Mesenchymal stem cell (in vitro differentiated cells and primary cell): ENCODE data around the gene CARD10.

Source experiments
- DNase-seq: peaks from one replicate; pipeline ENCODE4 v3.0.0-alpha.2; 2013
- H2AFZ ChIP-seq: one replicate; pipeline ENCODE4 v1.6.1; 2013; ENCODE audit warnings: low read depth, mild to moderate bottlenecking, control low read depth, inconsistent platforms, low read length, moderate library complexity
- H2AK5ac ChIP-seq: 2 replicates; pipeline ENCODE4 v1.6.1; 2013; ENCODE audit warnings: low read length, moderate library complexity, mild to moderate bottlenecking, inconsistent platforms; ENCODE audit not compliant: severe bottlenecking
- H2BK120ac ChIP-seq: one replicate; pipeline ENCODE4 v1.6.1; 2013; ENCODE audit warnings: low read depth, mild to moderate bottlenecking, inconsistent platforms, low read length, moderate library complexity
- H2BK12ac ChIP-seq, 2 experiments: one replicate each; pipeline ENCODE4 v1.6.1; 2013; ENCODE audit warnings: inconsistent platforms in 2 of 2, low read length in 2 of 2, mild to moderate bottlenecking in 2 of 2, moderate library complexity in 2 of 2, control low read depth in 1 of 2
- H2BK15ac ChIP-seq: one replicate; pipeline ENCODE4 v1.6.1; 2013; ENCODE audit warnings: mild to moderate bottlenecking, low read depth, inconsistent platforms; ENCODE audit not compliant: poor library complexity, severe bottlenecking
- H2BK5ac ChIP-seq: 2 replicates; pipeline ENCODE4 v1.6.1; 2013; ENCODE audit warnings: low read depth, mild to moderate bottlenecking, low read length, control low read depth, inconsistent platforms; ENCODE audit not compliant: poor library complexity, severe bottlenecking
- H3K14ac ChIP-seq, 2 experiments: one replicate each; pipeline ENCODE4 v1.6.1; 2013; ENCODE audit warnings: inconsistent platforms in 2 of 2, low read length in 2 of 2, control low read depth in 1 of 2, mild to moderate bottlenecking in 1 of 2, moderate library complexity in 1 of 2
- H3K18ac ChIP-seq, 2 experiments: one replicate each; pipeline ENCODE4 v1.6.1; 2013; ENCODE audit warnings: inconsistent platforms in 2 of 2, low read length in 2 of 2, control low read depth in 1 of 2, low read depth in 1 of 2, mild to moderate bottlenecking in 1 of 2
- H3K23ac ChIP-seq, 2 experiments: one replicate each; pipeline ENCODE4 v1.6.1; 2013; ENCODE audit warnings: inconsistent platforms in 2 of 2, low read length in 2 of 2, mild to moderate bottlenecking in 2 of 2, moderate library complexity in 2 of 2, control low read depth in 1 of 2
- H3K27ac ChIP-seq: 2 replicates; pipeline ENCODE4 v1.5.1; 2013; ENCODE audit warnings: mild to moderate bottlenecking, moderate library complexity, low read length, control low read depth, inconsistent platforms; ENCODE audit not compliant: poor library complexity, severe bottlenecking
- H3K27me3 ChIP-seq, 2 experiments: 2 replicates each; pipeline versions ENCODE4 v1.6.1 to v1.7.0; 2013; ENCODE audit warnings: low read length in 2 of 2, mild to moderate bottlenecking in 2 of 2, moderate library complexity in 2 of 2, control low read depth in 1 of 2, inconsistent platforms in 1 of 2; ENCODE audit not compliant: control insufficient read depth in 1 of 2, insufficient read depth in 1 of 2
- H3K36me3 ChIP-seq, 2 experiments: 2 replicates each; pipeline versions ENCODE4 v1.6.1 to v1.7.0; 2013; ENCODE audit warnings: low read length in 2 of 2, control low read depth in 1 of 2, inconsistent platforms in 1 of 2, low read depth in 1 of 2, mild to moderate bottlenecking in 1 of 2; ENCODE audit not compliant: insufficient read depth in 2 of 2, control insufficient read depth in 1 of 2
- H3K4ac ChIP-seq, 2 experiments: one replicate each; pipeline ENCODE4 v1.6.1; 2013; ENCODE audit warnings: inconsistent platforms in 2 of 2, low read length in 2 of 2, mild to moderate bottlenecking in 2 of 2, moderate library complexity in 2 of 2, control low read depth in 1 of 2, low read depth in 1 of 2
- H3K4me1 ChIP-seq: 2 replicates; pipeline ENCODE4 v1.6.1; 2013; ENCODE audit warnings: low read depth, low read length, control low read depth; ENCODE audit not compliant: control insufficient read depth, insufficient read depth
- H3K4me2 ChIP-seq: 2 replicates; pipeline ENCODE4 v1.6.1; 2013; ENCODE audit warnings: low read length, mild to moderate bottlenecking, inconsistent platforms; ENCODE audit not compliant: poor library complexity, severe bottlenecking
- H3K4me3 ChIP-seq, 2 experiments: 2 replicates each; pipeline versions ENCODE4 v1.5.1 to v1.7.0; 2013; ENCODE audit warnings: low read length in 2 of 2, mild to moderate bottlenecking in 2 of 2, control low read depth in 1 of 2, low read depth in 1 of 2; ENCODE audit not compliant: insufficient read depth in 1 of 2
- H3K79me1 ChIP-seq: replicated peaks from 2 replicates; pipeline ENCODE4 v1.6.1; 2013; ENCODE audit warnings: mild to moderate bottlenecking, control low read depth, low read length, inconsistent platforms; ENCODE audit not compliant: poor library complexity, severe bottlenecking
- H3K9ac ChIP-seq: 2 replicates; pipeline ENCODE4 v1.7.0; 2013; ENCODE audit warnings: mild to moderate bottlenecking, low read length, moderate library complexity
- H3K9me3 ChIP-seq: 2 replicates; pipeline ENCODE4 v1.7.0; 2013; ENCODE audit warnings: mild to moderate bottlenecking, low read length; ENCODE audit not compliant: control insufficient read depth
- H4K8ac ChIP-seq: one replicate; pipeline ENCODE4 v1.6.1; 2013; ENCODE audit warnings: inconsistent platforms, mild to moderate bottlenecking, low read length, moderate library complexity
- H4K91ac ChIP-seq: one replicate; pipeline ENCODE4 v1.6.1; 2013; ENCODE audit warnings: mild to moderate bottlenecking, low read length, inconsistent platforms
- WGBS: methylation state at CpG from one replicate; pipeline ENCODE4 v1.1.7; 2013; ENCODE audit warnings: mixed read lengths; 5-methylcytosine and 5-hydroxymethylcytosine counted together

The CARD10 gene

DNA sequence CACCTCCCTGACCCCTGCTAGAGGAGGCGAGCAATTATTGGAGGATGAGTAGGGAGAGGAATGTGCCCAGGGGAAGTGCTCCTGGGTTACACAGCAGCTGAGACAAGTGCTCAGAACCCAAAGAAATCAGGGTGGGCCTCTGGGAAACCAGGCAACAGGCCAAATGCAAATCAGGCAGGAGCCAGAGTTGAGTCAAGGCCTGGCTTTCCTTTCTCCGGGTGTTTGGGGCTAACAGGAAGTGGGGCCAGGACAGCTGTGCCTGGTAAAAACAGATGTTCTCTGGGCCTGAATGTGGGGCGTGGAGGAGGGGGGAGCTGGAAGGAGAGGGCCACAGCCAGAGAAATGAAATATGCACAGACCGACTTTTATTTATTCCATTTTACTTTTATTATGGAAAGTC lies 55.0 kb downstream of the CARD10 start:
- H2BK12ac ChIP-seq = no peak overlapping the region
- DNase-seq = no peak
- WGBS = 54% methylated on average over 4 of the region's 4 CpGs
- H3K4ac ChIP-seq = no peak overlapping the region
- no peak overlapping the region for H3K4me2 ChIP-seq
- H2BK120ac ChIP-seq = no peak overlapping the region
- H3K9me3 ChIP-seq = no peaks in the 10 kb centered on the region
- H3K4me3 ChIP-seq = no peak overlapping the region
- H3K14ac ChIP-seq = no peak overlapping the region
- H3K79me1 ChIP-seq = no peaks in the 10 kb centered on the region
- no peak overlapping the region for H3K27ac ChIP-seq
- no peak overlapping the region for H3K9ac ChIP-seq
- no peaks in the 10 kb centered on the region for H3K4me1 ChIP-seq
- H2BK5ac ChIP-seq = no peak overlapping the region
- no peak overlapping the region for H3K23ac ChIP-seq
- peaks cover 0 to 11% of the 10 kb centered on the region in 2 experiments for H3K36me3 ChIP-seq
- H2AK5ac ChIP-seq = no peak overlapping the region
- no peak overlapping the region for H3K18ac ChIP-seq
- H3K27me3 ChIP-seq = peaks cover 0 to 74% of the 10 kb centered on the region in 2 experiments
- no peak overlapping the region for H2AFZ ChIP-seq
- H4K91ac ChIP-seq = no peak overlapping the region
- no peak overlapping the region for H2BK15ac ChIP-seq
- H4K8ac ChIP-seq = no peak overlapping the region

DNA sequence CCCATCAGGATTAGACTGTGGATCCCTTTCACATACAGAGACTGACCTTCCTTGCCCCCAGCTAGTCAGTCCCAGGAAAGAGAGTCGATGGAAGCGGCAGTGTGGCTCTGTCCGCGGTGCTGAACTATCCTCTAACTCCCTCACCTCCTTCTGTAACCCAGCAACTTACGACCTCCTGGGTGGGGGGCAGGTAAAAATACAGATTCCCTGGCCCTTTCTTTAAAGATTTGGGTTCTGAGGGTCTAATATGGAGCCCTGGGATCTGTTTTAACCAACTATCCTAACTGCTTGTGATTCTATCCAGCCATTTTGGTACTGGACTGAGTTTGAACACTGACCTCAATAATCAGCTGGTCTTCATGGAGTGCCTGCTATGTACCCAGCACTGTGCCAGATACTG lies 56.2 kb downstream of the CARD10 start:
- Histone ChIP-seq H3K9ac (no peak overlapping the region), H3K4ac (no peak overlapping the region), H4K8ac (no peak overlapping the region), H3K4me3 (no peak overlapping the region), H3K36me3 (peaks cover 0 to 10% of the 10 kb centered on the region in 2 experiments), H2AK5ac (no peak overlapping the region), H3K79me1 (no peaks in the 10 kb centered on the region), H3K4me2 (no peak overlapping the region), H2BK120ac (no peak overlapping the region), H2BK5ac (no peak overlapping the region), H3K27ac (no peak overlapping the region), H3K23ac (no peak overlapping the region), H3K14ac (no peak overlapping the region), H3K4me1 (no peaks in the 10 kb centered on the region), H3K9me3 (no peaks in the 10 kb centered on the region), H2BK12ac (no peak overlapping the region), H2BK15ac (no peak overlapping the region), H3K27me3 (peaks cover 0 to 74% of the 10 kb centered on the region in 2 experiments), H2AFZ (no peak overlapping the region), H3K18ac (no peak overlapping the region), H4K91ac (no peak overlapping the region)
- DNase-seq = peak; percentile 64
- no CpG with 5 or more reads among the region's 5 CpGs for WGBS

DNA sequence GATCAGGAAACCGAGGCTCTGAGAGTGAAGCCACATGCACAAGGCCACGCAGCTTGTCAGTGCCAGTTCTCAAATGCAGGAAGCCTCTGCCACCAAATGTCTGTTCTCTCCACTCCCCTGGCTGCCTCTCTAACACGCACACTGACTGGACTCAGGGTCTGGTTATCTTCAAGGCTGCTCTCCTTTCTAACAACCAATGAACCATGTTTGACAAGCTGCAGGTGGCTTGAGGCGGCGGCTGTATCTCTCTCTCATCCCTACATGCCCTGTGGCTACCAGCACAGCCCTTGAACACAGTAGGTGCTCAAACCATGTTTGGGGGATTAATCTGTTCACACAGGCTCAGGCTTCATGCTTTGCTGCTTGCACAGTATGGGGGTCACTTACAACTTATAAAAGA lies 56.8 kb downstream of the CARD10 start:
- no peak overlapping the region for H4K91ac ChIP-seq
- peaks cover 0 to 8% of the 10 kb centered on the region in 2 experiments for H3K36me3 ChIP-seq
- H3K18ac ChIP-seq = no peak overlapping the region
- H3K9me3 ChIP-seq = no peaks in the 10 kb centered on the region
- H3K4me1 ChIP-seq = no peaks in the 10 kb centered on the region
- H2BK15ac ChIP-seq = no peak overlapping the region
- H2BK12ac ChIP-seq = no peak overlapping the region
- H3K14ac ChIP-seq = no peak overlapping the region
- no peak overlapping the region for H4K8ac ChIP-seq
- H2AK5ac ChIP-seq = no peak overlapping the region
- no peak overlapping the region for H3K23ac ChIP-seq
- H3K79me1 ChIP-seq = no peaks in the 10 kb centered on the region
- no peak overlapping the region for H2AFZ ChIP-seq
- peaks cover 0 to 73% of the 10 kb centered on the region in 2 experiments for H3K27me3 ChIP-seq
- no peak overlapping the region for H2BK120ac ChIP-seq
- H3K9ac ChIP-seq = no peak overlapping the region
- H3K4me3 ChIP-seq = no peak overlapping the region
- no peak overlapping the region for H2BK5ac ChIP-seq
- no peak overlapping the region for H3K27ac ChIP-seq
- WGBS = 69% methylated on average over 5 of the region's 5 CpGs
- no peak overlapping the region for H3K4ac ChIP-seq
- no peak for DNase-seq
- H3K4me2 ChIP-seq = no peak overlapping the region

DNA sequence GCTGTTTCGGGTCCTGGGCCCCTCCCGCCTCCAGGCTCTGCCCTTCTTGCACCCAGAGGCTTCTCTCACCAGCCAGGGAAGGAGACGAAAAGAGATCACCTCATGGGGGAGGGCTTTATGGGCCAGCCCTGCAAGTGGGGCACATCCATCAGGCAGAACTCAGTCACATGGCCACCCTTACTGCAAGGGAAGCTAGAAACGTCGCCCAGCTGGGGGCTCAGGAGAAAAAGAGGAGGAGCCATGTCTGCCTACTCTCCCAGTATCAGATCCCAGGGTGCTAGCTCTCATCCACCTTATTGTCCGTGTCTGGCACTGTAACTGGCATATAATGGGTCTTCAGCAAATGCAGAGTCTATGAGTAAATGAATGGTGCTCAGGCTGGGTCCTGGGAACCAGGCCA lies 57.3 kb downstream of the CARD10 start:
- H3K36me3 ChIP-seq = peaks cover 0 to 7% of the 10 kb centered on the region in 2 experiments
- no peaks in the 10 kb centered on the region for H3K79me1 ChIP-seq
- H3K27me3 ChIP-seq = peaks cover 0 to 72% of the 10 kb centered on the region in 2 experiments
- WGBS = 58% methylated on average over 6 of the region's 6 CpGs
- H3K4ac ChIP-seq = no peak overlapping the region
- H2BK5ac ChIP-seq = no peak overlapping the region
- no peaks in the 10 kb centered on the region for H3K9me3 ChIP-seq
- H2BK15ac ChIP-seq = no peak overlapping the region
- no peak overlapping the region for H3K9ac ChIP-seq
- H4K91ac ChIP-seq = no peak overlapping the region
- H2BK120ac ChIP-seq = no peak overlapping the region
- no peak for DNase-seq
- H2BK12ac ChIP-seq = no peak overlapping the region
- no peak overlapping the region for H3K23ac ChIP-seq
- no peak overlapping the region for H2AK5ac ChIP-seq
- H3K4me3 ChIP-seq = no peak overlapping the region
- H3K4me1 ChIP-seq = peaks cover under 1% of the 10 kb centered on the region
- H3K18ac ChIP-seq = no peak overlapping the region
- no peak overlapping the region for H2AFZ ChIP-seq
- no peak overlapping the region for H4K8ac ChIP-seq
- H3K4me2 ChIP-seq = no peak overlapping the region
- no peak overlapping the region for H3K27ac ChIP-seq
- no peak overlapping the region for H3K14ac ChIP-seq
